WERI-Rb-1 (cell line): ENCODE results near the gene UNC119.

Experiments
- DNase-seq: peaks from one replicate; pipeline ENCODE4 v3.0.0-alpha.2; 2020
- H3K27ac ChIP-seq: fragments of 250-450 bp; sonication (Bioruptor Pico); 2 replicates; pipeline ENCODE4 v1.5.1; 2020; ENCODE audit warnings: mild to moderate bottlenecking, moderate library complexity
- H3K27me3 ChIP-seq: fragments of 250-450 bp; sonication (Bioruptor Pico); 2 replicates; pipeline ENCODE4 v1.5.1; 2021; ENCODE audit warnings: mild to moderate bottlenecking, low read depth, moderate library complexity; ENCODE audit not compliant: insufficient read depth, severe bottlenecking
- H3K36me3 ChIP-seq: fragments of 250-450 bp; sonication (Bioruptor Pico); 2 replicates; pipeline ENCODE4 v1.5.1; 2020; ENCODE audit warnings: mild to moderate bottlenecking, moderate library complexity
- H3K4me3 ChIP-seq: 2 replicates; pipeline ENCODE4 v1.5.1; 2011; ENCODE audit warnings: low read depth, mild to moderate bottlenecking, control low read depth, low read length
- H3K9me3 ChIP-seq: fragments of 250-450 bp; sonication (Bioruptor Pico); 2 replicates; pipeline ENCODE4 v1.5.1; 2021; ENCODE audit warnings: mild to moderate bottlenecking, moderate library complexity; ENCODE audit not compliant: severe bottlenecking
- CTCF ChIP-seq: IDR thresholded peaks from 2 replicates; pipeline ENCODE4 v1.5.1; 2011; ENCODE audit warnings: low read depth, mild to moderate bottlenecking, control low read depth, inconsistent platforms, low read length

Gene UNC119

DNA sequence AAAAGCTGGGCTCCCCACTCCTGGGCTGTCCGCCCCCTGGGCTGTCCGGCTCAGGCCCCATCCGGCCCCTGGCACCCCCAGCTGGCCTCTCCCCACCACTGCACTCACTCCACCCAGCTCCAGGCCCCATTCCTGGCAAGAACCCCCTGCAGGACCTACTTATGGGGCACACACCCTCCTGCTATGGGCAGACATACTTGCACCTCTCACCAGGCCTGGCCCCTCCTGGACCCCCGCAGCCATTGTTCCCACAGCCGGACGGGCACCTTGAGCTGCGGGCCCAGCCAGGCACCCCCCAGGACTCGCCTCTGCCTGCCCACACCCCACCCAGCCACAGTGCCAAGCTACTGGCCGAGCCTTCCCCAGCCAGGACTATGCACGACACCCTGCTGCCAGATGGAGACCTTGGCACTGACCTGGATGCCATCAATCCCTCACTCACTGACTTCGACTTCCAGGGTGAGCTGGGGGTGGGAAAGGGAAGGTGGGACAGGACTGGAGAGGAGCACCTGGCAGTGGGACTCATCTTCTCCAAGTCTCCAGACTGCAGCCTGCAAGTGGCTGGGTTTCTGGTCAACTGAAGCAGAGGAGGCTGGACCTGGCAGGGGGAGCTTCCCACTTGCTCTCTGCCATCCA, 17.6 kb downstream of the UNC119 start:
- peak; percentile 37; the same call in 1 of the 2 replicates for TF ChIP-seq CTCF
- H3K36me3 ChIP-seq: no peaks in the 10 kb centered on the region
- no peaks in the 10 kb centered on the region for H3K9me3 ChIP-seq
- DNase-seq: no peak
- no peaks in the 10 kb centered on the region for H3K27me3 ChIP-seq
- H3K27ac ChIP-seq: no peak overlapping the region
- no peak overlapping the region for H3K4me3 ChIP-seq

- Histone ChIP-seq H3K27ac (no peak overlapping the region), H3K27me3 (no peaks in the 10 kb centered on the region), H3K36me3 (no peaks in the 10 kb centered on the region), H3K4me3 (no peak overlapping the region), H3K9me3 (no peaks in the 10 kb centered on the region)
- no peak for TF ChIP-seq CTCF
- no peak for DNase-seq
These were observed 19.2 kb downstream of the UNC119 start for GRCh38 chr17:28533091-28533807.

DNA sequence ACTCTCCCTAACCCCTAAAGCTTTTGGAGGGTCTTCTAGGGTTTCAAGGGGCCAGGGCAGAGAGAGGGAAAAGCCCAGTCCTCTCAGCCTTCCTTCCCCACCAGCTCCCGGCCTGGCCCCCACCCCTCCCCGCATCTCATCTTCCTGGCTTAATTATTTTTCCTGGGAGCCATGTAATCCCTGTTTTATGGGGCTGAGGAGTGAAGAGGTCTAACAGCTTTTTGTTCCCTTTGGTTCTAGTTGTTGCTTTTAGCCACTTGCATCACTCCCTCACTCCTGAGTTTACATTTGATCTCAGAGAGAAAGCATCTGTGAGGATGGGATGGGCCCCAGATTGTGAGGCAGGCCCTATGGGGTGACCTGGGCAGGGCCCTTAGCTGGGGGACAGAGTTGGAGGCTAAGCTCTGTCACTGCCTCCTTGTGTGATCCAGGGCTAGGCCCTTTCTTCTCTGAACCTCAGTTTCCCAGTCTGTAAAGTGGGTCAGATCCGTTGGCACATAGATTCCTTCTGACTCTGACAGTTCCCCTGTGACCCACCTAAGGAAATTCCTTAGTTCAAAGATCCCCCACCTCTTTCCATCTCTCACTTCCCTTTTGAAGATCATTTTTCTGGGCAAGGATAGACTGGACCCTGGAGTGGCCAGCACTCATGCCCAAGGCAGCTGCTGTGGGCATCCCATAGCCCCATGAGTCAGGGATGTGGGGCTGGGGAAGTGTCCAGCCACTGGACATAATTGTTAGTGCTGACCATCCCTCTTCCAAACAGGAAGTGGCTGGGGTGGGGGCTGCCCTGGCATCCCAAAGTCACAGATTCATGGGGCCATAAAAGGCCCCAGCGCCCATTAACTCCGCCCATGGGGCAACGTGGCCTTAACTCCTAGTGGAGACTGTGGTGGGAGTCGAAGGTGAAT, 20.1 kb downstream of the UNC119 start:
- no peaks in the 10 kb centered on the region for H3K9me3 ChIP-seq
- DNase-seq: peak; percentile 39
- no peak overlapping the region for H3K4me3 ChIP-seq
- H3K36me3 ChIP-seq: no peaks in the 10 kb centered on the region
- TF ChIP-seq CTCF: no peak
- H3K27ac ChIP-seq: no peak overlapping the region
- no peaks in the 10 kb centered on the region for H3K27me3 ChIP-seq

DNA sequence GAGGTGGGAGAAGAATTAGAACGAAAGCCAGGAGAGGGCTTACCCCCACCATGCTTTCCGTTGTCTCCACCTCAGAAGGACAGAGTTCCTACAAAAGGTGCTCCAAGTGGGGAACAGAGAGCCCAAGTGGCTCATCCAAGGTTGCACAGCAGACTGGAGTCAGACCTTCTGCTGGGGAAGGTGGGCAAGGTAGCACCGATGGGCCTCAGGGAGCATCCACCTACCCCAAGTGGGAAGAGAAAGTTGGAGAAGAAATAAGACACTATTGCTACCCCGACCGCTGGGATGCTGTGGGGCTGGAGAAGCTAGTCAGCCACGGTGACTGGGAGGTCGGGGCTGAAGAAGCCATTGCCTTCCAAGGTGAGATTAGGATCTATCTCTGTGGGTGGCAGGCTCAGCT, 21.5 kb downstream of the UNC119 start:
- no peaks in the 10 kb centered on the region for H3K27me3 ChIP-seq
- no peaks in the 10 kb centered on the region for H3K9me3 ChIP-seq
- DNase-seq: no peak
- no peaks in the 10 kb centered on the region for H3K36me3 ChIP-seq
- H3K27ac ChIP-seq: no peak overlapping the region
- TF ChIP-seq CTCF: no peak
- no peak overlapping the region for H3K4me3 ChIP-seq

GRCh38 chr17:28530250-28530649, 22.2 kb downstream of the UNC119 start:
- no peak for TF ChIP-seq CTCF
- no peak overlapping the region for H3K4me3 ChIP-seq
- no peaks in the 10 kb centered on the region for H3K36me3 ChIP-seq
- no peak for DNase-seq
- H3K27ac ChIP-seq: no peak overlapping the region
- no peaks in the 10 kb centered on the region for H3K9me3 ChIP-seq
- H3K27me3 ChIP-seq: no peaks in the 10 kb centered on the region
